Activated CD8-positive, alpha-beta memory T cell treated with anti-CD3 and anti-CD28 coated beads, Interleukin-2, amount 50 U/mL, for 24 hours (primary cell): Measurements from ENCODE around the gene FRY.
A peak's percentile ranks its signal among the peaks of the same experiment; 100 is the strongest.

Experiments used
- DNase-seq: peaks from one replicate; pipeline ENCODE4 v3.0.0-alpha.2; 2020; ENCODE audit errors: extremely low read depth

FRY gene

DNA sequence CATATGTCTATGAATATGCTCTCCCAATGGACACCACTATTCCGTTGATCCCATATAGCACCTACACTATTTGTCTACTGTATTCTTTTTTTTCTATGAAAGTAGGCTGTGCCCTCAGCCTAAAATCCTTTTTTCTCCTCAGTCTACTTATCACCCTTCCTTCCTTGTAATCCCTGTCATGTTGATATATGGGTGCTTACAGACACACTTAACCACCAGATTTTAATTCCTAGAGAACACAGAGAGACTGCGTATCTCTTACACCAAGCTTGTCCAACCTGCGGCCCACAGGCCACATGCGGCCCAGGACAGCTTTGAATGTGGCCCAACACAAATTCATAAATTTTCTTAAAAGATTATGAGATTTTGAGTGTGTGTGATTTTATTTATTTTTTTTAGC is 182.5 kb downstream of the FRY start:
- DNase-seq = no peak

DNA sequence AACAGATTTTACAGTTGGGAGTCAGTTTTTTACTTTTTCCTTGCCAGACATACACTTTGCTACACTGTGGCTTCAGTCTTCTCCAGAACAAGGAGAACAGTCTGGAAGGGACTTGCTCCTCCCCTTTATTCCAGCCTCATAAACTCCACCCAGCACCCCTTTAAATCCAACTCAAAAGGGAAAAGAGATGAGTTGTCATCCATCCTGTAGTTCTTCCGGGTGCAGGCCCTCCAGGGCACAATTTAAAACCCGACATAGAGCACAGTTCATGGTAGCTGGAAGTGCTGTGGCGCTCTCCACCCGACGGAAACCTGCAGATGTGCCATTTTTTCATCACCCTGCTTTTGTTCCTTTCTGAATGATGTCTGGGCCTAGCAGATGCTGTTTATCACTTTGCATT is 184.7 kb downstream of the FRY start:
- no peak for DNase-seq

DNA sequence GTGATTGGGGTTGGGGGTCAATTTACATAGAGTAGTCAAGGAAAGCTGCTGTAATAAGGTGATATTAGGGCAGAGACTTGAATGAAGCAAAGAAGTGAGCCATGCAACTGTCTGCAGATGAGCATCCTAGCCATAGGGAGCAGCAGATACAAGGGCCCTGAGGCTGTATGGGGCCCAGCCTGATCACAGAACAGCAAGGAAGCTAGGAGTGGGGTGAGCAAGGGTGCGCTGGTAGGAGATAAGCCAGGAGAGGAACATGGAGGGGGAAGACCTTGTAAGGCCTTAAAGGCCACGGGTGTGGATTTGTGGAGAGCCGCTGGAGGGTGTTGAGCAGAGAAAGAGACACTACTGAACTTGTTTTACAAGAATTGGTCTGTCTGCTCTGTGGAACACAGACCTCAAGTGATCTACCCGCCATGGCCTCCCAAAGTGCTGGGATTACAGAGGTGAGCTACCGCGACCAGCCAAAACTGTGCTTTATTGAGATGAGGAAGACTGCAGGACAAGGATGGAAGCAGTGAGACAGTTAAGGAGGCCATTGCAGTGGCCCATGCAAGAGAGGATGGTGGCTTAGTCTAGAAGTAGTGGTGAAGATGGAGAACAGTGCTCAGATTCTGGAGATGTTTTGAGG is 190.6 kb downstream of the FRY start:
- no peak for DNase-seq

DNA sequence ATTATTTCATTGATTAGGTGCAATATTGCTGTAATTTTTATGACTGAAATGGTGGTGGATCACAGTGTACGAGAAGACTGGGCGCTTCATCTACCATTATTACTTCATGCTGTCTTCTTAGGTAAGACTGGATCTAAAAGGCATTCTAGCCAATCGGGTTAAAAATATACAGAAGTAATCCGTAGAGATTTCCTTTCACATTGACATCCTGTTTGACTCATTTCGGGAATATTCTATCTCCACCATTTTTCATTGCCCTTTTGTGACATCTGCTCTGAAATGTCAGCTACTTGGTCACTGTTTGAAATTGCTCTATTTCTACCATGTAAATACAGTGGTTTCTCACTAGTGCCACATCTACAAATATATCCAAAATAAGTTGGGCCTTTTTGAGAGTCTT is 193.3 kb downstream of the FRY start:
- DNase-seq = no peak

DNA sequence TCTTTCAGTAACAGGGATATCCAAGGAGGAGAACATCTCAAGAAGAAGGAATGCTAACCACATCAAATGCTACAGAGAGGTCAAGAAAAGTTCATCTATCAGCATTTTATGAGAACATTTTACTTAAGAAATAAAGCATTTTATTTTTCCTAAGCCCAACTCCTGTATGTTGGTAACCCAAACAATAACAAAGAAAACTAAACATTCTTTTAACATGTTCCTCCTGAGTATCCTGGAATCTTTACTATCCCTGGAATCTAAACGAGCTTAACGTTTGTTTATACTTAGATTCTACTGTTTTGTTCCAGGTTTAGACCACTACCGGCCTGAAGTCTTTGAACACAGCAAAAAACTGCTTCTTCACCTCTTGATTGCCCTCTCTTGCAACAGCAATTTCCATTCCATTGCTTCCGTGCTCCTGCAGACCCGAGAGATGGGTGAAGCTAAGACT is 193.9 kb downstream of the FRY start:
- DNase-seq = no peak

DNA sequence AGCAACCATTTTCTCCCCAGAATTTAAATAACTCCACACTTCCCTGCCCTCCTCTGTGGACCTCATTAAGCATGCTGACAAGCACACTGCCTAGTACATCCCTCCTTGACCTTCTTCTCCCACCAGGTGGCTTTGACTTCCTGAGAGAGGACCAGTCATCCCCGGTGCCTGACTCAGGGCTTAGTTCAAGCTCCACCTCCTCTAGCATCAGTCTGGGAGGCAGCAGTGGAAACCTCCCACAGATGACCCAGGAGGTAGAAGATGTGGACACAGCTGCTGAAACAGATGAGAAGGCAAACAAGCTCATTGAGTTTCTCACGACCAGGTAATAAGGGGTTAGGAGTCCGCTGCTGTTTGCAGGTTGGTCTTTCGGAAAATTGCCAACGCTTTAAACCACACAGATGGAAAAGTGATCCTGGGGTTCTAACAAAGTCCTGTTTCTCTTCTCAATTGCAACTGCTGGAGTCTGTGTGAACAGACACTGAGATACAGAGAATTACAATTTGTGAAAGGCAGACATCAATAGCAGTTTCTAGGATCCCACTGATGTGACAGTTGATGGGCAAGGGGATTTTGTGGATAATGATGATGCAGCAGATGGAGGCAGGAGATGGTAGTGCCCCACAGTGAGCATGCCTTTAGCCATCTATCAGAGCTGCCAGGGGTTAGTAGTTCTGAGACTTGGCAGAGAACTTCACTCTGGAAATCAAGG is 196.9 kb downstream of the FRY start:
- no peak for DNase-seq

DNA sequence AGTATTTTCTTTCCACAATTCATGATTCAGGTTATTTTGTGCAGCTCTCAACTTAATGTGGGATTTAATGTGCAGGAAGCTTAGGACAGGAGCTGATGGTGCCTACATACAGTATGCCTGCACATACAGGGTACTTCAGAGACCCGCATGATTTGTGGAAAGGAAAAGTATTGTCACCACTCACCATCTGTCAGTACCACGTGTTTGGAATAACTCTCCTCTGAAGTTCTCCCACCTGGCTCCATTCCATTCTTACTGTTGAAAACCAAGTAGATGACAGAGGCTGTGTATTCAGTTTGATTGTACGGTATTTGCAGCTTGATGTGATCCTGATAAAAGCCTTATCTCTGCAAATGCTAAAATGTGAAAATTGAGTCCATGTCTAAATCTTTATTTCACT is 197.9 kb downstream of the FRY start:
- no peak for DNase-seq

DNA sequence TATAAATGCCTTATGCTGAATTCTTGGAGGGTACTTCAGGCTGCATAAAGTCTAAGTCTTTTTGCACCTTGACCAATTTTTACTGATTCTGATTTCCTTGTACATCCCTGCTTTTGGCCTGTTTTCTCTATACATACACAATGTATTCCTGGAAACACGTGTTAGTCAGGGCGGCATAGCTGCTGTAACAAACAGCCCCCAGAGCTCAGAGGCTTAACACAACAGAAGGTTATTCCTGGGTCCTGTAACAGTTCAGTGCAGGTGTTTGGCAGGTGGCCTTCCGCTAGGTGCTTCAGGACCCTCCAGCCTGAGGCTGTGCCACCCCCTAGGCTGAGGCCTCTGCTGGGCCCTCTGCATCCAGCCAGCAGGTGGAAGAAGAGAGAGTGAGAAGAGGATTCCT is 200.7 kb downstream of the FRY start:
- no peak for DNase-seq

DNA sequence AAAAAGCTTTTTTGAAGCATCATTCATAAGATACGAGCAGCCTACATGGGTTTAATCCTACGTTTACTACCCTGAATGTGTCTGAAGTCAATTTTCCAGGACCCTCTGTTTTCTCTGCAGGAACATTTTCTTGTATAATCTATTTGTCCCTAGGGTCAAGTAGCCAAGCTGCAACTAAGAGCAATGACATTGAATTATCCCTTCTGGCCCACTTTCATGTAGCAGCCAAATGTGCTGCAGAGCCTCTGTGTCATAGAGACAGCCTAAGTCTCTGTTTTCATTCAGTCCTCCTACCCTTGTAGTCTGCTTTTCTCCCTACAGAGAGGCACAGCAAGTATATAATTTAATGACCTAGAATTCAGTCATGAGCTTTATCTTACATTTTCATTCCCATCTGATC is 201.5 kb downstream of the FRY start:
- DNase-seq = no peak

DNA sequence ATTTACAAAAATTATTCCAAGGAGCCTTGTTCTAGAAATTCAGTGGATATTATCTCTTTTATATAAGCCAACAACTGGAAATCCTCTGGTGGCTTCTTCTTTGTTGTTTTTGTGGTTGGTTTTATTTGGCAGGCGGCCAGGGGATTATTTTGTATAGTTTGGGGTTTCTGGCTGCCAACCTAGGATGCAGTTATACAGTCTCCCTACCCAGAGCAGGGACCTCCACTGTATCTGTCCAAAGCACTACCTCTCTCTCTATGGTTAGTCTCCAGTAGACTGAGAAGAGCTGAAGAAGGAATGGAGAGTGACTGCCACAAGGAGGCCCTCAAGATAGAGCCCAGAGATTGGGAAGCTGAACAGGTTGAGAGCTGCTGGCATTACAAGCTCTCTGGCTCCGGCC is 203.3 kb downstream of the FRY start:
- DNase-seq = no peak

DNA sequence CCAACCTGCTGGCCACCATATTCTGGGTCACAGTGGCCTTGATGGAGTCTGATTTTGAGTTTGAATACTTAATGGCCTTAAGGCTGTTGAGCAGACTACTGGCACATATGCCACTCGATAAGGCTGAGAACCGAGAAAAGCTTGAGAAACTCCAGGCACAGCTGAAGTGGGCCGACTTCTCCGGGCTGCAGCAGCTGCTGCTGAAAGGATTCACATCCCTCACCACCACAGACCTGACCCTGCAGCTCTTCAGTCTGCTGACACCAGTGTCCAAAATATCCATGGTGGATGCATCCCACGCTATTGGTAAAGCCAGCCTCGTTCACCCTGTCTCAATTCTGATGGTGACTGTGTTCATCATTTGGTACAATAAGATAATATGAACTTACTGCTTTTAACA is 206.1 kb downstream of the FRY start:
- DNase-seq = no peak

DNA sequence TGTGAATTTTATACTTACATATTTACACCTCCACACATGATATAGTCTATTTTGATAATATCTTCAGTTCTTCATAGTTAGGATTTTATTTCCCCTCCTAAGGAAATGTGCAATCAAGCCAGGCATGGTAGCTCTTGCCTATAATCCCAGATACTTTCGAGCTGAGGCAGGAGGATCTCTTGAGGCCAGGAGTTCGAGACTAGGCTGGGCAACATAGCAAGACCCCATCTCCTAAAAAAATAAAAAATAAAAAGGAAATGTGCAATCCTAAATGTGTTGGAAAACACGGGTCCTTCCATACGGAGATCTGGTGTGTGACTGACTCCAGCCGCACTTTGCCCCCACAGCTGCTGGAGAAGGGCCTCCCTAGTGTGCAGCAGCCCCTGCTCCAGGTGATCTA is 212.1 kb downstream of the FRY start:
- DNase-seq = no peak

DNA sequence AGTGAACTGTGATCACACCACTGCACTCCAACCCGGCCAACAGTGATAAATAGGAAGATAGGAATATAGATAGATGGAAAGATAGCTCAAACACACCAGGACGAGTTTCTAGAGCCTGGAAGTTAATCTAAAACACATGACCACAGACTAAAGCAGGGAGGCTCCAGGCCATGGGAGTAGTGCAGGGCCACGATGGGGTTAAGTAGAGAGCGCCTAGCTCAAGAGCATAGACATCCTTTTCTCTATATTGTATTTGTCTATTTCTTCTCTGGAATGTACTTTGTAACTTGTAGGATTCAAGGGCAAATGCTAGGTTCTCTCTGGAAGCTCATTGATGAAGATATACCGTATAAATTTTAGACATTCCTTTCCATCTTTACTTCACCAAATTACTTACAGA is 214.0 kb downstream of the FRY start:
- DNase-seq = no peak

DNA sequence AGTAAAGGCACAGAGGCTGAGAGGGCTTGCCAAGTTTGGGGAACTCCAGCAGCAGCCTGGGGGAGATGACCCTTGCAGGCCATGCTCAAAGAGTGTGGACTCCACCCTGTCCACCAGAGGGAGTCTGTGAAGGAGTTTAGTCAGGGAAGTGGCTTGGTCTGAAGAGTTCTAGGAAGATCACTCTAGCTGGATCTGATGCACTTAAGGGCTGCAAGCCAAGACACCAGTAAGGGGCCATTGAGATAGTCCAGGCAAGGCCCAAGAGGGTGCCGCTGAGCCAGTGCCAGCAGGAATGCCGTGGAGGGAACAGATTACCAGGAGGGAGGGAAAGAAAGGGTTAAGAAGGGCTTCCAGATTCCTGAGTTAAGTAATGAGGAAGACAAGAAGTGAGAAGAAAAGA is 214.9 kb downstream of the FRY start:
- DNase-seq = peak; percentile 6

DNA sequence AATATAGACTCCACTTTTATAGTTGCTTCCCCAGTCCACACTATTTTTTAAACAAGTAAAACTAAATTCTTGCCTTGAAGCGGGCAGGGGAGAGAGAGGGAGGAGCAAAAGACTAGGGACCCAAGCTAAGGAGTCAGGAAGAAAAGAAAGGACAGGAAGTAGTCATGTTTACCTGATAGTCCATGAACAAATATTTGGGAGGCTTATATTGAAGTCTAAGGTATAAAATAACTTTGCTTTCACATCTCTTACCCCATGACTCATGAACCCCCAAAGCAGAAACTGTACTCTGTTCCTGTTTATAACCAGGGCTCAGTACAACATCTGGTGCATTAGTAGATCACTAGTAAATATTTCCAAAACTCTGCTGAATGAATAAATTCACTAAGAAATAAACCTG is 216.3 kb downstream of the FRY start:
- DNase-seq = no peak

DNA sequence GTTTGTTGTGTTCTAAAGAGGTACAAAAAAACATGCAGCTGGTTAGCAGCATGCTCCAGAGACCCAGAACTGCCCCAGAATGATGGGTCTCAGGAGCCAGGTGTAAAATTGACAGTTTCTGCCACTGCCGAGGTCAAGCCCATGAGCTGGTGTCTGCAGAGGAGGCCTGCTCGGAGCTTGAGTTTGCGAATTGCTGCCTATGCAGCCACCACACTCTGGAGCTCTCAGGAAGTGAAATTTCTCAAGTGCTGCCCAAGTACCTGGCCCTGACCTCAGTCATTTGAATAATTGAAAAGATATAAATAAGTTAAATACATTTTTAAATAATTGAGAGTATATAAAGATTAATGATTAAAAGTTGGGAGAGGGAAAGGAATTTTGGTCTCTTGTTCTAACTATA is 217.2 kb downstream of the FRY start:
- DNase-seq = no peak

DNA sequence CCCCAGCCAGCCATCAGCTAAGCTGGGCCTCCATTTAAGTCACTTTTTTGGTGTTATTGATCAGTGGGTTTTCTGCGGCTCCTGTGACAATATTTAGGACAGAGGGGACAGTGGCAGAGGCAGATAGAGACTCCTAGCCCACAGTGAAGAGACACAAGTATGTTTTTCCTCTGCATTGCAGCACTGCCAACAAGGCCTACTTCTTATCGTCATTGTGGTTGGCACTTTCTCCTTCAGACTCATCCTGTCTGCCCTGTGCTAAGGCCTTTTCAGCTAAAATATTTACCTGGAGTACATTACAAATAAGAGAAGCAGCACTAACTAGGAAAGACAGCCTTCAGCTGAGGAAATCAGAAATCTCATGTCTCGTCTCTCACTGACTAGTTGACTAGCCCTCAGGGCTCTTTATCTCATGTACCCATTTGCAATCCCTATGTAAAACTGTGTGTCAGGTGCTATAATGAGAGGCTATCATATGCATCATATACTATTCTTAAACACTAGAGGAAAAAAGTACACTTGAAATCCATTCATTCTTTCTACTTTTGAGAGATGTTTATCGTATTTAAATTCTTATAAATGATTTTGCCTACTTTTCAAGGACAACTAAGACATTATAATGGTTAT is 221.4 kb downstream of the FRY start:
- DNase-seq = no peak

DNA sequence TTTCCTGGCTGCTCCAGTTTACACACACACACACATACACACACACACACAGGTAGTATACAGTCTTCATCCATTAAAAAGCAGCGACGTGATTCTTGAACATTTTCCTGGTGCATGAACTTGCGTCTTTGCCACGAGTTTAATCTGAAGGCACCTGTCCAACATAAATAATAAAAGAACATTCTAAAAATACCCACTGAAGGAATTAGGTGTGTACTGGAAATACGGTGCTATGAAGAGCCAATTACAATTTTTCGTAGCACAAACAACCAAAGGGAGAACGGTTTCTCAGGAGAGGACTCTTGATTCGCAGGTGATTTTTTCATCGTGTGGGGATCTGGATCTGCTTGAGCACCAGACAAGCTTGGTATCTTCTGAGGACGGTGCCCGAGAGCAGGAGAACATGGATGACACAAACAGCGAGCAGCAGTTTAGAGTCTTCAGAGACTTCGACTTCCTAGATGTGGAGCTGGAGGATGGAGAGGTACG is 222.4 kb downstream of the FRY start:
- no peak for DNase-seq

DNA sequence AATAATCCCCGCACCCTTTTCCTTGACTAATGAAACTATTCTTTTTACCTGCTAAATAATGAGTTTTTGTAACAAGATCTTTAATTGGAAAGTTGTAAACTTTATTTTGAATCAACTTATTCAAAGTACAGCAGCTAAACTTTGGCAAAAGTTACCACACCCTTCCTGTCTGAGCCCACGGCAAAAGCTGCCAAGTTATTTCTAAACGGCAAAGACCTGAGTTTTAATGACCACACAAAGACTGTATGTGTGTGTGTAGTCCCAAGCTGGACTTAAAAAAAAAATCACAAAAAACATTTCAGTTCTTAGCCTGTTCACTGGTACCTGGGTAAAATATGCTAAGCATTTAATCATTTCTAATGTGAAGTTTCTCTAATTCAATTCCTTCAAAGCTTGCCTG is 222.8 kb downstream of the FRY start:
- no peak for DNase-seq

DNA sequence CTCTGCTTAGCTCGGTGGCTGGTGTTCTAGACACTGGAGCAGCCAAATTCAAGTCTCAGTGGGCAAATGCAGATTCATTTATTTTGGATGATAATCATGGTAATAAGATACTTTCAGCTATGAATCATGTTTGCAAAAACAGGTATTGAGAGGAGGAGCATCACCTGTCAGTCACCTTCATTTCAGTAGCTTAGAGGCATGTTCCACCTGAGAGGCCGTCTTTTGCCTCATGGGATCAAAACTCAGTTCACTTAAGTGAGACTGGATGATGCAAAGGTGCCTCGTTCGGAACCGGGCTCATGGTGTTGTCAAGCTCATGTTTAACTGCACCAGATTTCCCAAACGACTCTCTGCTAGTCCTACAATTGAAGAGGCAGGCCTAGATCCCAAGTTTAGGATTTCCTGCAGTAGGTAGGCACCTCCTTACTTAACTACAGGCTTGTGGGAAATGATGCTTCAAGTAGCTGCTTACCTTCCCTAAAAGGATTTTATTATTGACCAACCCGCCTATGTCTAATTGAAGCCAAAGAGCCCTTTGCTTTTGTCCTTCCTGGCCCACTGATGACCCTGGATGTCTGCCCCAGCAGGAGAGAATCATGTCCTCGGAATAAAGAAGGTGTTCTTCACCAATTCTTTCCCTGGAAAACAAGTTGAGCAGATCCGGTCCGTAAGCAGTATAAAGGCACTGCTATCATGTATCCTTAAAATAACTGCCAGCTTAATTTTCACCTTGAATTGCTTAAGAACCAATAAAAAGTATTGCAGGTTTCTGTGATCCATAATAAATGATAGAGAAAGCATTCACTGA is 223.5 kb downstream of the FRY start:
- DNase-seq = no peak

DNA sequence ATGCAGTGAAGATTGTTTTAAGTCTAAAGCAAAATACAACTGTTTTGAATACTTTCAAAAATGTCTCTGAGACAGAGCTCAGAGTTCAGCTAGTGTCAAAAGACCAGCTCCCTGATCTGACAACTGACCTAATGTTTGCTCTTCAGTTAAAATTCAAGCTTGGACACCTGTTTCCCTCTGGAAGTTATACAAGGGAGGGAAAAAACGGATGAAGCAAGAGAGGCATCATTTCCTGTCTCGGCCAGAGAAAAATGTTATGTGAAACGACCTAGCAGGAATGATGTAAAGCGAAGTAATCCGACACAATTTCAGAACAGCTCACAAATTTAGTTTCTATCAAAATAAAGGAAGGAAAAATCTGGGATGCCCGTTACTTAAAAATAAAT is 224.1 kb downstream of the FRY start:
- no peak for DNase-seq

DNA sequence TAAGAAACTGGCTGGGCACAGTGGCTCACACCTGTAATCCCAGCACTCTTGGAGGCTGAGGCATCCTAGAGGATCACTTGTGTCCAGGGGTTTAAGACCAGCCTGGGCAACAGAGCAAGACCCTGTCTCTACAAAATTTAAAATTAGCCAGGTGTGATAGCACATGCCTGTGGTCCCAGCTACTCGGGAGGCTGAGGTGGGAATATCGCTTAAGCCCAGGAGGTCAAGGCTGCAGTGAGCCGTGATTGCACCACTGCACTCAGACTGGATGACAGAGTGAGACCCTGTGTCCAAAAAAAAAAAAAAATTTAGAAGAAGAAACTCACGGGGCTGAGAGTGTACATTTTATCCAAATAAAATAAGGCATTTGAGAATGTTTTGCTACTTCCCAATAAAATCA is 224.7 kb downstream of the FRY start:
- no peak for DNase-seq
